Tibial artery (tissue), 4 donors: Measurements from ENCODE around the gene TWF1.
"Not testable (repeated sequence)": the region's sequence is repeated elsewhere in the genome, so short reads cannot be mapped to it uniquely, and the experiment has no call there.

Experiments
- DNase-seq, 2 donors: peaks; one replicate each; pipeline ENCODE4 v3.0.0-alpha.2; 2019
- H3K27ac ChIP-seq, 2 donors: fragments of 200-600 bp; sonication (generic) in 1 of 2; 1 replicate in 1 of 2; 2 replicates in 1 of 2; pipeline ENCODE4 v1.5.1; 2018 to 2019; ENCODE audit warnings: mild to moderate bottlenecking in 1 of 2
- H3K27me3 ChIP-seq, 2 donors: fragments of 200-600 bp; sonication (generic) in 1 of 2; one replicate each; pipeline versions ENCODE4 v1.5.1 to v1.6.0; 2016 to 2019
- H3K36me3 ChIP-seq, 3 donors: fragments of 200-600 bp; sonication (generic) in 2 of 3; one replicate each; pipeline ENCODE4 v1.5.1; 2016 to 2019; ENCODE audit warnings: mild to moderate bottlenecking in 2 of 3
- H3K4me1 ChIP-seq, 4 donors: fragments of 200-600 bp; sonication (generic) in 2 of 4; 1 replicate in 3 of 4; 2 replicates in 1 of 4; pipeline ENCODE4 v1.5.1; 2016 to 2019
- H3K4me3 ChIP-seq, 2 donors: fragments of 200-600 bp; sonication (generic) in 1 of 2; 1 replicate in 1 of 2; 2 replicates in 1 of 2; pipeline ENCODE4 v1.5.1; 2018 to 2019; ENCODE audit warnings: mild to moderate bottlenecking in 2 of 2
- H3K9me3 ChIP-seq, 3 donors: fragments of 200-600 bp; sonication (generic) in 1 of 3; one replicate each; pipeline ENCODE4 v1.5.1; 2016 to 2019
- CTCF ChIP-seq, 2 experiments: fragments of 200-600 bp in 1 of 2; fragments of 450-650 bp in 1 of 2; IDR thresholded peaks; one replicate each; pipeline ENCODE4 v1.5.1; 2017 to 2019; ENCODE audit warnings: antibody characterized with exemption in 2 of 2, mild to moderate bottlenecking in 1 of 2, moderate library complexity in 1 of 2
- intact Hi-C: fragments of 100-400 bp; cut with DNase I; formaldehyde crosslinking; loops from one replicate; pipeline ENCODE4 v1.15.0; 2023; ENCODE audit warnings: low total_unique reads

The TWF1 gene

GRCh38 chr12:43805860-43806736 lies at the start of gene TWF1:
TWF1 (minus strand) TSS chr12:43806317; CDS start chr12:43806245, 72 bp downstream.
- intact Hi-C loops, result loop anchor here (2.0 to 10.0 kb wide), 2 partner anchors 29 to 51 kb away; partner anchors contain the start of genes IRAK4 and PUS7L

GRCh38 chr12:43852744-43853143 lies 46.6 kb upstream of the TWF1 start:
- TF ChIP-seq CTCF (IDR thresholded peaks at IDR 0.05), result no peak
- Histone ChIP-seq H3K4me3 (no peak overlapping the region), H3K27ac (no peak overlapping the region), H3K36me3 (no peaks in the 10 kb centered on the region), H3K4me1 (no peaks in the 10 kb centered on the region), H3K9me3 (no peaks in the 10 kb centered on the region), H3K27me3 (no peaks in the 10 kb centered on the region)
- intact Hi-C loops, result no loop called here
- no peak for DNase-seq

More at GRCh38 chr12:43805860-43806736, at the start of gene TWF1:
- H3K27me3 ChIP-seq, result no peaks in the 10 kb centered on the region
- no peaks in the 10 kb centered on the region for H3K9me3 ChIP-seq
- H3K4me1 ChIP-seq, result peaks cover 0 to 32% (median 11%) of the 10 kb centered on the region in 4 donors
- H3K27ac ChIP-seq, result peak within 1 kb of the TSS; percentile 89 to 97
- peaks cover 6 to 12% (median 8%) of the 10 kb centered on the region in 3 donors for H3K36me3 ChIP-seq
- DNase-seq, result peak; percentile 83 to 89
- peak within 1 kb of the TSS; percentile 81 to 91 for H3K4me3 ChIP-seq
- TF ChIP-seq CTCF (IDR thresholded peaks at IDR 0.05), result peak in 1 of 2 experiments; percentile 16

GRCh38 chr12:43848786-43849185 lies 42.7 kb upstream of the TWF1 start:
- no peak for DNase-seq
- Histone ChIP-seq H3K27me3 (no peaks in the 10 kb centered on the region), H3K4me1 (no peaks in the 10 kb centered on the region), H3K36me3 (peaks cover 0 to 3% (median 0%) of the 10 kb centered on the region in 3 donors), H3K9me3 (no peaks in the 10 kb centered on the region), H3K4me3 (no peak overlapping the region), H3K27ac (no peak overlapping the region)
- intact Hi-C loops, result no loop called here
- no peak for TF ChIP-seq CTCF (IDR thresholded peaks at IDR 0.05)

- no peak for TF ChIP-seq CTCF (IDR thresholded peaks at IDR 0.05)
- intact Hi-C loops, result no loop called here
- no peak for DNase-seq
- no peak overlapping the region for H3K27ac ChIP-seq
- no peaks in the 10 kb centered on the region for H3K27me3 ChIP-seq
- peaks cover 0 to 3% (median 0%) of the 10 kb centered on the region in 3 donors for H3K36me3 ChIP-seq
- H3K9me3 ChIP-seq, result no peaks in the 10 kb centered on the region
- no peak overlapping the region for H3K4me3 ChIP-seq
- no peaks in the 10 kb centered on the region for H3K4me1 ChIP-seq
Measured at GRCh38 chr12:43848226-43848507, 42.0 kb upstream of the TWF1 start.

GRCh38 chr12:43847425-43848225 lies 41.5 kb upstream of the TWF1 start:
- H3K9me3 ChIP-seq, H3K27me3 ChIP-seq, H3K4me3 ChIP-seq, H3K4me1 ChIP-seq, intact Hi-C loops, H3K36me3 ChIP-seq, DNase-seq, H3K27ac ChIP-seq: not testable (repeated sequence)

- H3K4me1 ChIP-seq, result peaks cover 0 to 4% (median 2%) of the 10 kb centered on the region in 4 donors
- H3K36me3 ChIP-seq, result peaks cover 0 to 3% (median 0%) of the 10 kb centered on the region in 3 donors
- no peaks in the 10 kb centered on the region for H3K9me3 ChIP-seq
- H3K4me3 ChIP-seq, result no peak overlapping the region
- DNase-seq, result no peak
- intact Hi-C loops, result no loop called here
- TF ChIP-seq CTCF (IDR thresholded peaks at IDR 0.05), result no peak
- H3K27ac ChIP-seq, result no peak overlapping the region
- no peaks in the 10 kb centered on the region for H3K27me3 ChIP-seq
Measured at GRCh38 chr12:43842259-43842658, 36.1 kb upstream of the TWF1 start.
